ENCODE results near the gene COIL. TPM values are rescaled to one million over a fixed set of nuclear protein-coding genes. Genes with fewer than 3 reads are reported as not detected.

Gene COIL
- total RNA-seq, 1 donor from 2014 or later = 20.6 TPM

DNA sequence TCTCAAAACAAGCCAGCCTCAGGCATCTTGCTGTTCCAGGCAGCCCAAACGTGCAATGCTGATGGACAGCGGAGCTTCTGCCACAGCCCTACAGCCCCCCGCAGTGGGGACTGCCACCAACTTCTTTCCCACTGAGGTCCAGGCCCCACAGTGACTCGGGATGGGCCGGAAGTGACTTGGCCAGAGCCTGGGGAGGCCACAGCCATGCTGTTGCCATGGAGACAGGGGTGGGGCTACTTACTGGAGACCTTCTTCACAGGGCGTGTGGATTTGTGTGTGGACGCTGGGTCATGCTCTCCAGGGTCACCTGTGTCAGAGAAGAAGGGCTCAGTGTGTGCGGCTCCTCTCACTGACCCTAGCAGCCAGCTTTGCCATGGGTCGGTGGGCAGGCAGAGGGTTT, 62.0 kb downstream of the COIL start:
- H3K4me1 ChIP-seq (ENCODE audit: insufficient read depth, low read length) = peaks cover 7% of the 10 kb centered on the region
- H3K36me3 Mint-ChIP-seq (ENCODE audit: low read depth, unreplicated experiment) = peaks cover 49% of the 10 kb centered on the region
- no peak overlapping the region for H3K4me3 ChIP-seq (ENCODE audit: insufficient read depth, low read depth, low read length)

DNA sequence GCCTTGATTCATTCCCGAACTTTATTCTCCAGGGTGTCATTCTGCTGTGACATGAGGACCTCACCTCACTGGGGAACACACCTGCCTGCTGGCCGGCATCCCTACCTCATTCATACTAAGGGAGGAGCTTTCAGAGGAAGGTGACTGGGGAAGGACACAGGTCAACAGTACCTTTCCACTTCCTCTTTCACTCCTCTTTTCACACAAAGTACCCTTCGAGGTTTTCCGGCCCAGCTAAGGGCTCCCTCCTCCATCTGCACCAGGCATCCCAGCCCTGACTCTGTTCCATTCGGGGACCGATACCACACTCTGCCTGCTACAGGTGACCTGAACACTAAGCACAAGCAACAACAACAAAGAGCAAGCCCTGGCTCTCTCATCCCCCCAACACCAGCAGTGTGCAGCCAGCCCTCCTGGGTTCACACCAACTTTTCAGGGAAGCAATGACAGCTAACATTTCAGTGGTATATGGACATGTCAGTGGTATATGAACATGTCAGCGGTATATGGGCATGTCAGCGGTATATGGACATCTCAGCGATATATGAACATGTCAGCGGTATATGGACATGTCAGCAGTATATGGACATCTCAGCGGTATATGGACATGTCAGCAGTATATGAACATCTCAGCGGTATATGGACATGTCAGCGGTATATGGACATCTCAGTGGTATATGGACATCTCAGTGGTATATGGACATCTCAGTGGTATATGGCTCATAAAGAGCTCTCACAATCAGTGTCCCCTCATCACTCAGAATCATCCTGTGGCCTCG, 63.0 kb downstream of the COIL start:
- H3K4me3 Mint-ChIP-seq (ENCODE audit: unreplicated experiment) = no peak overlapping the region
- no peak for DNase-seq (ENCODE audit: low read depth)
- no peak overlapping the region for H2AFZ ChIP-seq (ENCODE audit: low read depth, low read length)
- no peak for TF ChIP-seq EZH2 (IDR thresholded peaks at IDR 0.05; ENCODE audit: insufficient read depth, low read length)
- TF ChIP-seq, protein P1, sequence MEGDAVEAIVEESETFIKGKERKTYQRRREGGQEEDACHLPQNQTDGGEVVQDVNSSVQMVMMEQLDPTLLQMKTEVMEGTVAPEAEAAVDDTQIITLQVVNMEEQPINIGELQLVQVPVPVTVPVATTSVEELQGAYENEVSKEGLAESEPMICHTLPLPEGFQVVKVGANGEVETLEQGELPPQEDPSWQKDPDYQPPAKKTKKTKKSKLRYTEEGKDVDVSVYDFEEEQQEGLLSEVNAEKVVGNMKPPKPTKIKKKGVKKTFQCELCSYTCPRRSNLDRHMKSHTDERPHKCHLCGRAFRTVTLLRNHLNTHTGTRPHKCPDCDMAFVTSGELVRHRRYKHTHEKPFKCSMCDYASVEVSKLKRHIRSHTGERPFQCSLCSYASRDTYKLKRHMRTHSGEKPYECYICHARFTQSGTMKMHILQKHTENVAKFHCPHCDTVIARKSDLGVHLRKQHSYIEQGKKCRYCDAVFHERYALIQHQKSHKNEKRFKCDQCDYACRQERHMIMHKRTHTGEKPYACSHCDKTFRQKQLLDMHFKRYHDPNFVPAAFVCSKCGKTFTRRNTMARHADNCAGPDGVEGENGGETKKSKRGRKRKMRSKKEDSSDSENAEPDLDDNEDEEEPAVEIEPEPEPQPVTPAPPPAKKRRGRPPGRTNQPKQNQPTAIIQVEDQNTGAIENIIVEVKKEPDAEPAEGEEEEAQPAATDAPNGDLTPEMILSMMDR (IDR thresholded peaks at IDR 0.05; ENCODE audit: insufficient read depth, low read depth, low read length) = no peak
- H3K27ac ChIP-seq (ENCODE audit: low read depth, low read length) = no peak overlapping the region
- H4K20me1 ChIP-seq (ENCODE audit: insufficient read depth, low read length) = no peaks in the 10 kb centered on the region
- no peaks in the 10 kb centered on the region for H3K27me3 ChIP-seq (ENCODE audit: insufficient read depth, low read length)
- H3K27ac Mint-ChIP-seq (ENCODE audit: unreplicated experiment) = no peak overlapping the region
- peaks cover 3% of the 10 kb centered on the region for H3K36me3 ChIP-seq (ENCODE audit: insufficient read depth, low read length)
- no peaks in the 10 kb centered on the region for H3K9me3 Mint-ChIP-seq (ENCODE audit: unreplicated experiment)
- H3K9ac ChIP-seq (ENCODE audit: low read length) = no peak overlapping the region
- H3K4me3 ChIP-seq (ENCODE audit: insufficient read depth, low read depth, low read length) = no peak overlapping the region
- H3K9me3 ChIP-seq (ENCODE audit: insufficient read depth, low read depth, low read length) = no peaks in the 10 kb centered on the region
- no peak for FAIRE-seq
- H3K4me1 Mint-ChIP-seq (ENCODE audit: low read depth, unreplicated experiment) = peaks cover 21% of the 10 kb centered on the region
- peaks cover 46% of the 10 kb centered on the region for H3K36me3 Mint-ChIP-seq (ENCODE audit: low read depth, unreplicated experiment)
- no peak overlapping the region for H3K4me2 ChIP-seq (ENCODE audit: low read length)
- H3K79me2 ChIP-seq (ENCODE audit: insufficient read depth, low read length) = no peaks in the 10 kb centered on the region
- H3K4me1 ChIP-seq (ENCODE audit: insufficient read depth, low read length) = peaks cover 7% of the 10 kb centered on the region
- H3K27me3 Mint-ChIP-seq (ENCODE audit: low read depth, unreplicated experiment) = no peaks in the 10 kb centered on the region

More for the DNA sequence above, 62.0 kb downstream of the COIL start:
- Histone ChIP-seq H3K4me2 (ENCODE audit: low read length) (no peak overlapping the region), H3K36me3 (ENCODE audit: insufficient read depth, low read length) (peaks cover 9% of the 10 kb centered on the region), H3K9ac (ENCODE audit: low read length) (no peak overlapping the region), H3K27me3 (ENCODE audit: insufficient read depth, low read length) (no peaks in the 10 kb centered on the region), H3K79me2 (ENCODE audit: insufficient read depth, low read length) (no peaks in the 10 kb centered on the region), H2AFZ (ENCODE audit: low read depth, low read length) (no peak overlapping the region), H4K20me1 (ENCODE audit: insufficient read depth, low read length) (no peaks in the 10 kb centered on the region), H3K9me3 (ENCODE audit: insufficient read depth, low read depth, low read length) (no peaks in the 10 kb centered on the region), H3K27ac (ENCODE audit: low read depth, low read length) (no peak overlapping the region)
- Mint-ChIP-seq H3K27ac (ENCODE audit: unreplicated experiment) (peak overlapping the region; percentile 53), H3K4me1 (ENCODE audit: low read depth, unreplicated experiment) (peaks cover 21% of the 10 kb centered on the region), H3K27me3 (ENCODE audit: low read depth, unreplicated experiment) (no peaks in the 10 kb centered on the region), H3K9me3 (ENCODE audit: unreplicated experiment) (no peaks in the 10 kb centered on the region), H3K4me3 (ENCODE audit: unreplicated experiment) (no peak overlapping the region)
- no peak for TF ChIP-seq EZH2 (IDR thresholded peaks at IDR 0.05; ENCODE audit: insufficient read depth, low read length)
- TF ChIP-seq, protein P1 (IDR thresholded peaks at IDR 0.05; ENCODE audit: insufficient read depth, low read depth, low read length) = no peak
- FAIRE-seq (no peak), DNase-seq (ENCODE audit: low read depth) (no peak)

DNA sequence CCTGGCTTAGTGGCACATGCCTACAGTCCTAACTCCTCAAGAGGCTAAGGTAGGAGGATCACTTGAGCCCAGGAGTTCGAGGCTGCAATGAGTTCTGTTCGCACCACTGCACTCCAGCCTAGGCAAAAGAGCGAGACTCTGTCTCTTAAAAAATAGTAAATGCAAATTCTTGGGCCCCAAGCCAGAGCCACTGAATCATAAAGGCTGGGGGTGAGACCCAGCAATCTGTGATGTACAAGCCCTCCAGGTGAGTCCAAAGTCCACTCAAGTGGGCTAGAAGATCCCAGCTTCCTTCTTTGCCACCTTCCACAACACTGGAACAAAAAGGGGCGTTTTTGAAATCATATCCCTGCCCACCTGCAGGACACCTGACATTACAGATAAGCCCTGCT, 63.9 kb downstream of the COIL start:
- no peaks in the 10 kb centered on the region for H3K9me3 Mint-ChIP-seq (ENCODE audit: unreplicated experiment)
- DNase-seq (ENCODE audit: low read depth) (no peak), FAIRE-seq (no peak)
- H4K20me1 ChIP-seq (ENCODE audit: insufficient read depth, low read length) = no peaks in the 10 kb centered on the region
- no peak overlapping the region for H2AFZ ChIP-seq (ENCODE audit: low read depth, low read length)
- no peaks in the 10 kb centered on the region for H3K9me3 ChIP-seq (ENCODE audit: insufficient read depth, low read depth, low read length)
- no peaks in the 10 kb centered on the region for H3K79me2 ChIP-seq (ENCODE audit: insufficient read depth, low read length)
- no peak overlapping the region for H3K4me3 Mint-ChIP-seq (ENCODE audit: unreplicated experiment)
- TF ChIP-seq, protein P1 (IDR thresholded peaks at IDR 0.05; ENCODE audit: insufficient read depth, low read depth, low read length) = no peak
- H3K4me1 Mint-ChIP-seq (ENCODE audit: low read depth, unreplicated experiment) = peaks cover 14% of the 10 kb centered on the region
- peaks cover 3% of the 10 kb centered on the region for H3K36me3 ChIP-seq (ENCODE audit: insufficient read depth, low read length)
- H3K36me3 Mint-ChIP-seq (ENCODE audit: low read depth, unreplicated experiment) = peaks cover 45% of the 10 kb centered on the region
- H3K27ac Mint-ChIP-seq (ENCODE audit: unreplicated experiment) = no peak overlapping the region
- H3K4me1 ChIP-seq (ENCODE audit: insufficient read depth, low read length) = peaks cover 1% of the 10 kb centered on the region
- no peak overlapping the region for H3K4me2 ChIP-seq (ENCODE audit: low read length)
- no peak overlapping the region for H3K9ac ChIP-seq (ENCODE audit: low read length)
- no peak overlapping the region for H3K27ac ChIP-seq (ENCODE audit: low read depth, low read length)
- H3K4me3 ChIP-seq (ENCODE audit: insufficient read depth, low read depth, low read length) = no peak overlapping the region
- H3K27me3 Mint-ChIP-seq (ENCODE audit: low read depth, unreplicated experiment) = no peaks in the 10 kb centered on the region
- no peaks in the 10 kb centered on the region for H3K27me3 ChIP-seq (ENCODE audit: insufficient read depth, low read length)
